Peyer's patch (tissue), 4 donors: ENCODE measurements around the gene TXNL4B.

Experiments
- CTCF ChIP-seq, 6 experiments: fragments of 450-650 bp in 4 of 6; fragments of 200-600 bp in 2 of 6; sonication (generic) in 1 of 6; IDR thresholded peaks; one replicate each; pipeline ENCODE4 v1.5.1; 2017 to 2019; ENCODE audit warnings: antibody characterized with exemption in 6 of 6, mild to moderate bottlenecking in 3 of 6, moderate library complexity in 1 of 6
- POLR2A ChIP-seq, 2 donors: fragments of 450-650 bp; IDR thresholded peaks; one replicate each; pipeline ENCODE4 v1.5.1; 2017; ENCODE audit warnings: antibody characterized with exemption in 2 of 2, mild to moderate bottlenecking in 2 of 2, moderate library complexity in 2 of 2

DNA sequence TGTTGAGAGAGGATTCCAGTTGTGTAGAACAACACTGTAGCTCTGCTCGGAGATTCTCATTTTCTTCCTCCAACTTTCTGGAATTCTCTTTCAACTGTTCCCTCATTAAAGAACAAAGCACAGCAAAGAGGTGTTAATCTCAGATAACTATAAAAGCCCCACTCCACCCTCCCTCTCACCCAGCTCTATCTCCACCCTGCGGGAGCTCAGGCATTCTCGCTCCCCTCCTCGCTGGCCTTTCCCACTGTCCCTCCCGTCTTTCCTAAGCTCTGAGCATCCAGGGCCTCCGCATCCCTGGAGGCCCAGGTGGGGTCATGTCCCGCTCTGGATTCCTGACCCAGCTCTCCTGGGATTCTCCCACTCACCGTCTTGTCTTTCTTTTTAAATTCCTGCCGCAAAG, 35.3 kb upstream of the TXNL4B start:
- TF ChIP-seq CTCF (IDR thresholded peaks at IDR 0.05) (no peak), POLR2A (IDR thresholded peaks at IDR 0.05) (no peak)
